Measurements from ENCODE around the gene GABPB2. TPM values are rescaled to one million over a fixed set of nuclear protein-coding genes. Genes with fewer than 3 reads are reported as not detected.
A peak's percentile ranks its signal among the peaks of the same experiment; 100 is the strongest.

GABPB2 gene
- total RNA-seq, 2 donors from 2014 or later: 14.7 to 15.8 TPM

DNA sequence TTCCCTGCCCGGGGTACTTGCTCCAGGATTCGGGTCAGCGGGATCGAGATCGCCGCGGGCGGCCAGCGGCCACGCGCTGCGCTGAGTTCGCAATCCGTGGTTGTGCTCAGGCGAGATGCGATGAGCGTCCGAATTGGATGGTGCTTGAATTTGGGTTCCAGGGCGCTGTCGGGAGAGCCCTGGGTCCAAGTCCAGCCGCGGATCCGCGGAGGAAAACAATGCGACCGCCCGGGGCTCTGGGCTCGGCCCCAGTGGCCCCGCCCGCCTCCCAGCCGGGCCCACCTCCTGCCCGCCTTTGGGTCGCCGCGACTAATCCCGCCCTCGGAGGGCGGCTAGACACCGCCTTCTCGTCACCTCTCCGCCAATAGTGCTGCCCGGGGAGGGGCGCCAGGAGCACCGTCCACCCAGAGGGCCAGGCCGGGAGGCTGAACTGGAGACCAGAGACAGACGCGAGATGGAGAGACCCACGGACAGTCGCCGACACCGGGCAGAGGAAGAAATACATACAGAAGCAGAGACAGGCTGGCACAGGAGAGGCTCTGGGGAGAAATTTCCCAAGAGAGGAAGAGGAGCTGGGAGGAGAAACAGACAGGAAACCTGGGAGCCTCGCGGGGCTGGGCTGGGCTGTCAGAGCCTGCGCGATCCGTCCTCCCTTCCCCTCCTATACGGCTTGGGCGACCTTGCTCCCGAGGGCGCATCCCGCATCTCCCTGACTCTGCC lies 76.0 kb downstream of the GABPB2 start, which contains the start of gene SEMA6C:
Gene SEMA6C, minus strand, starts transcription at position 220 of the 720 bp plus-strand sequence. CDS start 4,010 bp downstream, outside the sequence.
- intact Hi-C loops (cut with DNase I, micrococcal nuclease): no loop called here
- peak; percentile 93 to 95 for DNase-seq
- ATAC-seq: peak; percentile 98

DNA sequence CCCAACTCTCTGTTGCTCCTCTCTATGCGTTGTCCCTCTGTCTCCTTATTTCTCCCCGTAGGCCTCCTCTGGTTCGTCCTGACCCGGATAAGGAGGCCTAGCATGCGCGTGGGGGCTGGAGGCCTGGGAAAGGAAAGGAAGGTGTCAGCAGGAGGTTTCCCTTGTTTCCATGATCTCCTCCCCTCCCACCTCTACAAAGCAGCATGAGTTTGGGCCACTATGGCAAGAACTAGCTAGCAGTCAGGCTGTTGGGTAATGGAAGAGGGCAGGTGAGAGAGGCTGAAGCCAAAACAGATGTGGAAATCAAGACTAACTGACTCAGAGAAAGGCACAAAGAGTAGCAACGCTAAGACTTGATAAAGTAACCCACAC lies 76.6 kb downstream of the GABPB2 start:
- no peak for DNase-seq
- no peak for ATAC-seq
- intact Hi-C loops (cut with DNase I, micrococcal nuclease): no loop called here

DNA sequence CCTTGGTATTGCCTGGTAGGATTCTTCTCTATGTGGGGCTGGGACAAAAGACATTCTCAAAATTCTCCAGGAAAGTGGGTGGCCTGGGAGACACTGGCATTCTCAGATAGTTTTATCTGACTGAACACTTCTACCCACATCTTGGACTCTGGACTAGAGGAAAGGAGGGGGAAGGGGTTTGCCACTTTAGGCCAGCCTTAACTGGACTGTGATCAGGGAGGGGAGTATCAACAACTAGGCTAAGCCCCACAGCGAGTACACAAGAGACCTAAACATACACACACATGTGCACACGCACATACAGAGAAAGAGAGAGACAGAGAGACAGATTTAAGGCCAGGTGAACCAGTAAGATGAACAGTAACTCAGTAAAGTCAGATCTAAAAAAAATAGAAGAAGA lies 77.1 kb downstream of the GABPB2 start:
- intact Hi-C loops (cut with DNase I, micrococcal nuclease): no loop called here
- ATAC-seq: no peak

GRCh38 chr1:151156515-151156819 lies 85.9 kb downstream of the GABPB2 start, which contains the start of gene TNFAIP8L2:
TSS of gene TNFAIP8L2 (plus strand) at chr1:151156649. CDS start at chr1:151158698, 2,049 bp downstream.
- DNase-seq: peak; percentile 65 to 86
- ATAC-seq: peak; percentile 90
- intact Hi-C loops (cut with DNase I, micrococcal nuclease): loop anchor here (2.0 to 10.0 kb wide), 3 partner anchors 52 to 132 kb away; no protein-coding TSS in a partner anchor

More for the DNA sequence above, 77.1 kb downstream of the GABPB2 start:
- DNase-seq: no peak

- peak; percentile 6 for ATAC-seq
- intact Hi-C loops (cut with DNase I, micrococcal nuclease): loop anchor here (2.0 to 10.0 kb wide), 3 partner anchors 52 to 132 kb away; no protein-coding TSS in a partner anchor
- DNase-seq: peak in 1 of 2 donors; percentile 32
Observed at GRCh38 chr1:151157067-151157531, 86.5 kb downstream of the GABPB2 start.

DNA sequence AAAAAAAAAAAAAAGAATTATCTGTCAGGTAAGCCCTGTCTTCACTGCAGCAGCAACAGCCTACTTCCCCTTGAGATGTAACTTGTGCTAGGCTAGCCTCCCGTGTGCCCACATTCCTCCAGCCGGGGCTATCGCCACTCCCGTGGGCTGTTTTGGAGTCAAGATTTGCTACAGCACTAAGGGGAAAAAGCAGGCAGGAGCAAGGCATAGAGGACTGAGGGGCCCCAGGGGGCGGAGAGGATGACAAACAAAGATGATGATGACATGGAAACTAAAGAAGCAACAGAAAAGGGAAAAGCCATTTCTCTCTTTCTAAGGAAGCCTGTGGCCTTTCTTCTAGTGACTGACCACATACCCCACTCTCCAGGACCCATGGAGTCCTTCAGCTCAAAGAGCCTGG lies 87.8 kb downstream of the GABPB2 start:
- DNase-seq (no peak), ATAC-seq (no peak)
- intact Hi-C loops (cut with DNase I, micrococcal nuclease): loop anchor here (10.0 kb wide), 2 partner anchors 54 to 134 kb away; no protein-coding TSS in a partner anchor

DNA sequence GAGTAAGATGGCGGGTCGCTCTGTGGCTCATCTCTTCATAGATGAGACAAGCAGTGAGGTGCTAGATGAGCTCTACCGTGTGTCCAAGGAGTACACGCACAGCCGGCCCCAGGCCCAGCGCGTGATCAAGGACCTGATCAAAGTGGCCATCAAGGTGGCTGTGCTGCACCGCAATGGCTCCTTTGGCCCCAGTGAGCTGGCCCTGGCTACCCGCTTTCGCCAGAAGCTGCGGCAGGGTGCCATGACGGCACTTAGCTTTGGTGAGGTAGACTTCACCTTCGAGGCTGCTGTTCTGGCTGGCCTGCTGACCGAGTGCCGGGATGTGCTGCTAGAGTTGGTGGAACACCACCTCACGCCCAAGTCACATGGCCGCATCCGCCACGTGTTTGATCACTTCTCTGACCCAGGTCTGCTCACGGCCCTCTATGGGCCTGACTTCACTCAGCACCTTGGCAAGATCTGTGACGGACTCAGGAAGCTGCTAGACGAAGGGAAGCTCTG lies 88.2 kb downstream of the GABPB2 start:
- intact Hi-C loops (cut with DNase I, micrococcal nuclease): loop anchor here (10.0 kb wide), 2 partner anchors 54 to 134 kb away; no protein-coding TSS in a partner anchor
- ATAC-seq (no peak), DNase-seq (no peak)

DNA sequence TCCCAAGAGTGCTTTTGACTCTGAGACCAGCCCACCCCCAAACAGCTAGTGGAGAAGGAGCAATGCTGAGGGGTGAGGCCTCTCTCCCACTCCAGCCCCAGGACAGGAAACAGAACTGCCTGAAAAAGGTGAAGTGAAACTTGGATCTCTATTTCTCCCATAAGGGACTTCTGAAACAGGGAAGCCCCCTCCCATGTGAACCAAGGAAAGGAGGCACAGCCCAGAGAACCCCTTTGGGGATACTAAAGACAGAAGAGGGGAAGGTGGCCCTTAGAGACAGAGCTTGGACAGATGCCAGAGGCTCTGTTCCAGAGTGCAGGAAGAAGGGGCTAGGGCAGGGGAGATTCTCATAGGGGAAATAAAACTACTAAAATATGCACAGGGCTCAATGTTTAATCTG lies 88.8 kb downstream of the GABPB2 start:
- no peak for ATAC-seq
- intact Hi-C loops (cut with DNase I, micrococcal nuclease): loop anchor here (10.0 kb wide), 2 partner anchors 55 to 135 kb away; no protein-coding TSS in a partner anchor
- no peak for DNase-seq

GRCh38 chr1:151164732-151165280 lies 94.2 kb downstream of the GABPB2 start:
- ATAC-seq (peak; percentile 17), DNase-seq (no peak)
- intact Hi-C loops (cut with DNase I, micrococcal nuclease): no loop called here

DNA sequence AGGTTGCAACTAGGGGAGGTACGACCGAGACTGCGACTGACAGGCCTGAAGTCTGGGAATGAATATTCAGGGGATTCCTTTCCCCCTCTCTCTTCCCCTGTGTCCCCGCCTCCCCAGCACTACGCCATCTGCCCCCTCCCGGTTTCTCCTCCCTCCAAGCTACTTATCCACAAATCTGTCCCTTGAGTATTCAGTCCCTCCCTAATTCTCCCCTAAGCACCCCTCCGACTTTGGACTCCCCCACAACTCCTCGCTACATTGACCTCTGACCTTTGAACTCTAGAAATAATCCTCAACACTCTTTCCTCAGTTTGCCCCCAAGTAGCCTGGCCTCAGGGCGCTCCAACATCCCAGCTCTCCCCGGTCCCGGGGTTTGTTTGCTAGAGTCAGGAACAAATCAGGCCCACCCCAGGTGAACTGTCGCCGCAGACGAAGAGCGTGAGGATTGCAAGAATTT lies 94.7 kb downstream of the GABPB2 start:
- ATAC-seq (peak; percentile 35), DNase-seq (peak; percentile 46 to 50)
- intact Hi-C loops (cut with DNase I, micrococcal nuclease): no loop called here

GRCh38 chr1:151165738-151166504 lies 95.4 kb downstream of the GABPB2 start, which contains the start of the genes LYSMD1 and SCNM1:
TSS of gene LYSMD1 (minus strand) at chr1:151165902. CDS start at chr1:151165258, 644 bp downstream.
TSS of gene SCNM1 (plus strand) at chr1:151166144. CDS start at chr1:151166153, 9 bp downstream.
- intact Hi-C loops (cut with DNase I, micrococcal nuclease): no loop called here
- peak; percentile 96 to 98 for DNase-seq
- ATAC-seq: peak; percentile 96

DNA sequence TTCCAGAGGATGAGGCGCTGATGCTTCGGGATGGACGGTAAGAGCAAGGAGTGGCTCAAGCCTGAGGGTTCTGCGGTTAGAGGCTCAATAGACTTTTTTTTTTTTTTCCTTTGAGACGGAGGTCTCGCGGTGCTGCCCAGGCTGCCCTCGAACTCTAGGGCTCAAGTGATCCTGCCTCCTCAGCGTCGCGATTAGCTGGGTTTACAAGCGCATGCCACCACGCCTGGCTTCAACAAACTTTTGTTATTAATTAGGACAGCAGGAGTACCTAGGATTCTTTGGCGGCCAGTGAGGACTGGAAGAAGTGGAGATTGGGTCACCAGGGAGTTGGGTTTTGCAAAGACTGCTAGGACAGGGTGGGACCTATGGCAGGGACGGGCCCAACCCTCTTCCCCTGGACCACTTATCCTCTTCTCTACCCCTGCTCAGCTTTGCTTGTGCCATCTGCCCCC lies 96.0 kb downstream of the GABPB2 start:
- intact Hi-C loops (cut with DNase I, micrococcal nuclease): no loop called here
- DNase-seq (no peak), ATAC-seq (peak; percentile 26)

DNA sequence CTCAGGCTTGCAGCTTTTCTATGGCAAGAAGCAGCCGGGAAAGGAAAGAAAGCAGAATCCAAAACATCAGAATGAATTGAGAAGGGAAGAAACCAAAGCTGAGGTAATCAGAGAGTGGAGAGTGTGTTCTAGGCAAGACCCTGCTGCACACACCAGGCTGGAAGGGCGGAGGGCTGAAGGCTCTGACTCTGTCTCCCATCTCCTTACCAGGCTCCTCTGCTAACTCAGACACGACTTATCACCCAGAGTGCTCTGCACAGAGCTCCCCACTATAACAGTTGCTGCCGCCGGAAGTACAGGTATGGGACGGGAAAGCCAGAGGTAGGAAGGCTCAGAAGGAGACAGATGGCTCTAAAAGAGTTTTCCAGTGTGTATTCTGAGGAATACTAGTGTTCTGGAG lies 96.6 kb downstream of the GABPB2 start:
- intact Hi-C loops (cut with DNase I, micrococcal nuclease): no loop called here
- DNase-seq: no peak
- no peak for ATAC-seq

DNA sequence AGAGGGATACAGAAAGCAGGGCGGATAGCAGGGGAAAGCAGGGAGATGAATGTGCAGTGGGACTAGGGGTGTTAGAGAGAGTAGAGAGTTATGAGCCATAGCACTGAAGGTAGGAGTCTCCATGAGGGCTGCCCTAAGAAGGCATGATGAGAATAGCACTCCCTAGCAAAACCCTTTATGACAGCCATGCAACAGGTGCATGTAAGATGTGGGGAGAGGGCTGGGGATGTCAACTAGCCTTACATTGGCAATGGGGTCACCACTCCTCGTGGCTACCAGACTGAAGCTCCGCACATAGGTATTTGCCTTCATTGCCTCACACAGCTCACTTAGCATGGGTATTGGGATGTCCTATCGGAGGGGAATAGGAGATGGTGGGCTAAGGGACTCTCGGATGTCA lies 100.6 kb downstream of the GABPB2 start:
- intact Hi-C loops (cut with DNase I, micrococcal nuclease): no loop called here

More for the DNA sequence above, 100.6 kb downstream of the GABPB2 start:
- ATAC-seq (no peak), DNase-seq (no peak)

Other genes starting within 250 kb of the GABPB2 start
- gene ARNT, start 194.2 kb upstream of the GABPB2 start, total RNA-seq: 10 to 100 TPM; 36.9 to 43.1 TPM
- gene CTXND2, start 183.6 kb upstream of the GABPB2 start, total RNA-seq: not detected
- gene SETDB1, start 144.4 kb upstream of the GABPB2 start, total RNA-seq: 10 to 100 TPM; 35.7 to 38.9 TPM
- gene CERS2, start 95.9 kb upstream of the GABPB2 start, total RNA-seq: 100 to 1,000 TPM; 179 to 205 TPM
- gene ANXA9, start 88.5 kb upstream of the GABPB2 start, total RNA-seq: not detected
- gene MINDY1, start 63.9 kb upstream of the GABPB2 start, total RNA-seq: 10 to 100 TPM; 43.5 to 50.4 TPM
- 10 to 100 TPM; 18.9 to 19.0 TPM for gene PRUNE1, start 62.3 kb upstream of the GABPB2 start, total RNA-seq
- under 1 TPM; 0.61 to 0.75 TPM for gene BNIPL, start 34.2 kb upstream of the GABPB2 start, total RNA-seq
- 1 to 10 TPM; 3.0 to 4.1 TPM for gene C1orf56, start 23.0 kb upstream of the GABPB2 start, total RNA-seq
- gene CDC42SE1, start 11.1 kb upstream of the GABPB2 start, total RNA-seq: 10 to 100 TPM; 65.5 to 74.4 TPM
- gene MLLT11, start 10.4 kb upstream of the GABPB2 start, total RNA-seq: under 1 TPM; 0.21 to 0.81 TPM
- 1 to 10 TPM; 2.7 to 2.8 TPM for gene SEMA6C, start 75.9 kb downstream of the GABPB2 start, total RNA-seq
- 1 to 10 TPM in 1 of 2 donors, under 1 TPM in 1; 0.40 to 2.8 TPM for gene TNFAIP8L2, start 85.9 kb downstream of the GABPB2 start, total RNA-seq
- 1 to 10 TPM; 6.8 to 9.2 TPM for gene LYSMD1, start 95.1 kb downstream of the GABPB2 start, total RNA-seq
- gene SCNM1, start 95.4 kb downstream of the GABPB2 start, total RNA-seq: 10 to 100 TPM; 22.6 to 26.2 TPM
- 1 to 10 TPM; 1.2 to 1.6 TPM for gene TMOD4, start 105.2 kb downstream of the GABPB2 start, total RNA-seq
- 10 to 100 TPM; 34.4 TPM for gene VPS72, start 119.4 kb downstream of the GABPB2 start, total RNA-seq
- 10 to 100 TPM; 36.2 to 49.3 TPM for gene PIP5K1A, start 127.8 kb downstream of the GABPB2 start, total RNA-seq
- 100 to 1,000 TPM; 103 to 105 TPM for gene PSMD4, start 184.0 kb downstream of the GABPB2 start, total RNA-seq
- gene ZNF687, start 211.5 kb downstream of the GABPB2 start, total RNA-seq: 10 to 100 TPM; 22.0 to 27.7 TPM